K562 (cell line): ENCODE data around the gene U2AF1L4. TPM values are rescaled to one million over a fixed set of nuclear protein-coding genes. Genes with fewer than 3 reads are reported as not detected.

Source experiments
- KLF6 ChIP-seq: fragments of 250-450 bp; sonication (Bioruptor Pico); IDR thresholded peaks from 2 replicates; pipeline ENCODE4 v1.4.0; 2020; ENCODE audit warnings: mild to moderate bottlenecking, moderate library complexity, borderline replicate concordance
- MEIS2 ChIP-seq: fragments of 450-650 bp; IDR thresholded peaks from 2 replicates; pipeline ENCODE4 v1.6.1; 2014; ENCODE audit warnings: mild to moderate bottlenecking; ENCODE audit not compliant: partially characterized antibody
- NBN ChIP-seq: fragments of 450-650 bp; IDR thresholded peaks from 2 replicates; pipeline ENCODE4 v1.6.1; 2016; ENCODE audit warnings: low read depth, mild to moderate bottlenecking
- NCOA6 ChIP-seq: fragments of 450-650 bp; IDR thresholded peaks from 2 replicates; pipeline ENCODE4 v1.6.1; 2017; ENCODE audit warnings: mild to moderate bottlenecking
- NUFIP1 ChIP-seq: fragments of 450-650 bp; IDR thresholded peaks from 2 replicates; pipeline ENCODE4 v1.6.1; 2018; ENCODE audit not compliant: partially characterized antibody
- RB1 ChIP-seq: fragments of 450-650 bp; IDR thresholded peaks from 2 replicates; pipeline ENCODE4 v1.6.1; 2017; ENCODE audit warnings: low read depth, mild to moderate bottlenecking
- XRCC3 ChIP-seq: fragments of 450-650 bp; IDR thresholded peaks from 2 replicates; pipeline ENCODE4 v1.6.1; 2017; ENCODE audit warnings: mild to moderate bottlenecking, moderate library complexity
- ZFX ChIP-seq: sonication (generic); formaldehyde crosslinking; IDR thresholded peaks from 2 replicates; pipeline ENCODE4 v1.8.0; 2022; ENCODE audit warnings: mild to moderate bottlenecking, missing genetic modification reagents, moderate library complexity
- ZNF347 ChIP-seq: fragments of 450-650 bp; formaldehyde crosslinking; IDR thresholded peaks from 2 replicates; pipeline ENCODE4 v1.4.0; 2020; ENCODE audit warnings: low read depth, mild to moderate bottlenecking, moderate library complexity
- ZNF507 ChIP-seq: conservative IDR thresholded peaks from 2 replicates; pipeline ENCODE4 v1.6.1; 2017; ENCODE audit warnings: missing genetic modification characterization, missing compliant biosample characterization
- ZNF707 ChIP-seq: fragments of 250-450 bp; sonication (Bioruptor Pico); conservative IDR thresholded peaks from 2 replicates; pipeline ENCODE4 v1.8.0; 2022; ENCODE audit warnings: inconsistent platforms, mild to moderate bottlenecking, moderate library complexity
- polyA plus RNA-seq, 8 experiments: library from polyadenylated mRNA; depleted of rRNA in 4 of 8; stranded (reverse) in 5 of 8; unstranded in 3 of 8; fragments of >200 nt; fragmentation: Nextera tagmentation in 2 of 8; fragmentation: Illumina TruSeq in 1 of 8; extraction: Ambion mirVana in 2 of 8; extraction: Trizol in 1 of 8; gene quantifications; 2 replicates each; pipeline versions ENCODE4 v1.2.1 to v1.2.3, GENCODE V29; 2011 to 2014; ENCODE audit warnings: inconsistent platforms in 1 of 8, missing spikeins in 1 of 8
- total RNA-seq, 7 experiments: library from RNA; depleted of rRNA in 6 of 7; stranded (reverse); fragments of >200 nt in 6 of 7; fragmentation: Illumina TruSeq in 2 of 7; extraction: Trizol in 2 of 7; gene quantifications; 2 replicates each; pipeline versions ENCODE4 v1.2.1 to v1.2.3, GENCODE V29; 2011 to 2021; ENCODE audit warnings: low replicate concordance in 1 of 7
- TF ChIP-seq, protein P1 (sequence below): fragments of 450-650 bp; IDR thresholded peaks from 2 replicates; pipeline ENCODE4 v1.7.0; 2016; ENCODE audit warnings: borderline replicate concordance
- TF ChIP-seq, protein P2 (sequence below): sonication (generic); formaldehyde crosslinking; IDR thresholded peaks from 2 replicates; pipeline ENCODE4 v1.8.1; 2023; ENCODE audit warnings: mild to moderate bottlenecking, missing genetic modification reagents
- TF ChIP-seq, protein P3 (sequence below): sonication (generic); formaldehyde crosslinking; IDR thresholded peaks from 2 replicates; pipeline ENCODE4 v1.4.0; 2020; ENCODE audit warnings: mild to moderate bottlenecking, missing genetic modification reagents
- TF ChIP-seq, protein P4 (sequence below): fragments of 450-650 bp; formaldehyde crosslinking; conservative IDR thresholded peaks from 2 replicates; pipeline ENCODE4 v1.4.0; 2022; ENCODE audit warnings: mild to moderate bottlenecking, missing genetic modification characterization
- TF ChIP-seq, protein P5 (sequence below): fragments of 450-650 bp; formaldehyde crosslinking; IDR thresholded peaks from 2 replicates; pipeline ENCODE4 v1.4.0; 2020; ENCODE audit warnings: mild to moderate bottlenecking, moderate library complexity
- TF ChIP-seq, protein P6 (sequence below): fragments of 250-450 bp; sonication (Bioruptor Pico); IDR thresholded peaks from 2 replicates; pipeline ENCODE4 v1.5.0; 2021

The U2AF1L4 gene
- total and polyA plus RNA-seq, 9 of the 15 experiments (the other 6 are each of a cell fraction or from before 2014, with no cell fraction given): 8.4 to 19.5 (median 12.6) TPM

DNA sequence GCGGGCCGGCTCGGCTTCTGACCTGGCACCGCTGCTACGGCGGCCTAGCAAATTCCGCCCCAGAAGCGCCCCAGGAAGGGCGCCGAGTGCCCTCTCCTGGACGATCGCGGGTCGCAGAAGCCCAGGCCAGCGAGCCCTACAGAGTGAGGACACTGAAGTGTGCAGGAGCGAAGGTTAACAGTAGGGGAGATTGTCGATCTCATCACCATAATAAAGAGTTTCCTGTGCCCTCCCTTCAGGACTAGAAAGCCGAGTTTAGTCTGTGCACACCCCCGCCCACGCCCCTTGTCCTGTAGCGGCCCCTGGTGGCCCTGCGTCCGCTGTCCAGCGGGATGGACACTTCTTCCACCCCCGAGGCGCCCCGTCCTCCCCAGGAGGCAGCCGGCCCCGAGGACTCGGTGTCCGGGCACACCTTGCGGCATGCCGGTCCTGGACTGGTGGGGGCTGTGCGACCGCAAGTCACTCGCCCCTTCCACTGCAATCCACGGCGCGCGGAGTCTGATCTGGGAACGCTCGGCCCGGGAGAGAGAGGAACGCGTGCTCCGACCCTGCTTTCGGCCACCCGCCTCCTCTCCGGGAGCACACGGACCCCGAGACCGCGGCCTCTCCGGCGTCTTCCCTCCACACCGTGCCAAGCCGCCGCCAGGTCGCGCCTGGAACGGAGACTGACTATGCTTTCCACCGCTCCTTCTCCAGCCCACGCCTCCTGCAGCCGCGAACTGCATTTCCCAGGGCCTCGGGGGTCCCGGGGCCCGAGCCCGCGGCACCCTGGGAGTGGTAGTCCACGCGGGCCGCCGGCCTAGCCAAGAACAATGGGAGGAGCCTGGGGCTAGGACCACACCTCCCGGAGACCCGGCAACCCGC is 28.2 kb downstream of the U2AF1L4 start (continued):
- TF ChIP-seq NUFIP1 (no peak), KLF6 (CRISPR knock-in tag) (no peak; the same call in 1 of the 2 replicates), RB1 (peak; percentile 30), ZNF507 (tag) (no peak), MEIS2 (no peak), ZNF707 (no peak), ZFX (CRISPR knock-in tag) (peak; percentile 88), NCOA6 (no peak), ZNF347 (CRISPR knock-in tag) (no peak), NBN (0 out of 2 replicates have a peak, but pooled peaks have one; percentile 25), XRCC3 (no peak)
- TF ChIP-seq, protein P1, sequence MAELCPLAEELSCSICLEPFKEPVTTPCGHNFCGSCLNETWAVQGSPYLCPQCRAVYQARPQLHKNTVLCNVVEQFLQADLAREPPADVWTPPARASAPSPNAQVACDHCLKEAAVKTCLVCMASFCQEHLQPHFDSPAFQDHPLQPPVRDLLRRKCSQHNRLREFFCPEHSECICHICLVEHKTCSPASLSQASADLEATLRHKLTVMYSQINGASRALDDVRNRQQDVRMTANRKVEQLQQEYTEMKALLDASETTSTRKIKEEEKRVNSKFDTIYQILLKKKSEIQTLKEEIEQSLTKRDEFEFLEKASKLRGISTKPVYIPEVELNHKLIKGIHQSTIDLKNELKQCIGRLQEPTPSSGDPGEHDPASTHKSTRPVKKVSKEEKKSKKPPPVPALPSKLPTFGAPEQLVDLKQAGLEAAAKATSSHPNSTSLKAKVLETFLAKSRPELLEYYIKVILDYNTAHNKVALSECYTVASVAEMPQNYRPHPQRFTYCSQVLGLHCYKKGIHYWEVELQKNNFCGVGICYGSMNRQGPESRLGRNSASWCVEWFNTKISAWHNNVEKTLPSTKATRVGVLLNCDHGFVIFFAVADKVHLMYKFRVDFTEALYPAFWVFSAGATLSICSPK: no peak
- TF ChIP-seq, protein P2, sequence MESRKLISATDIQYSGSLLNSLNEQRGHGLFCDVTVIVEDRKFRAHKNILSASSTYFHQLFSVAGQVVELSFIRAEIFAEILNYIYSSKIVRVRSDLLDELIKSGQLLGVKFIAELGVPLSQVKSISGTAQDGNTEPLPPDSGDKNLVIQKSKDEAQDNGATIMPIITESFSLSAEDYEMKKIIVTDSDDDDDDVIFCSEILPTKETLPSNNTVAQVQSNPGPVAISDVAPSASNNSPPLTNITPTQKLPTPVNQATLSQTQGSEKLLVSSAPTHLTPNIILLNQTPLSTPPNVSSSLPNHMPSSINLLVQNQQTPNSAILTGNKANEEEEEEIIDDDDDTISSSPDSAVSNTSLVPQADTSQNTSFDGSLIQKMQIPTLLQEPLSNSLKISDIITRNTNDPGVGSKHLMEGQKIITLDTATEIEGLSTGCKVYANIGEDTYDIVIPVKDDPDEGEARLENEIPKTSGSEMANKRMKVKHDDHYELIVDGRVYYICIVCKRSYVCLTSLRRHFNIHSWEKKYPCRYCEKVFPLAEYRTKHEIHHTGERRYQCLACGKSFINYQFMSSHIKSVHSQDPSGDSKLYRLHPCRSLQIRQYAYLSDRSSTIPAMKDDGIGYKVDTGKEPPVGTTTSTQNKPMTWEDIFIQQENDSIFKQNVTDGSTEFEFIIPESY: peak; percentile 45; the same call in 1 of the 2 replicates
- TF ChIP-seq, protein P3, sequence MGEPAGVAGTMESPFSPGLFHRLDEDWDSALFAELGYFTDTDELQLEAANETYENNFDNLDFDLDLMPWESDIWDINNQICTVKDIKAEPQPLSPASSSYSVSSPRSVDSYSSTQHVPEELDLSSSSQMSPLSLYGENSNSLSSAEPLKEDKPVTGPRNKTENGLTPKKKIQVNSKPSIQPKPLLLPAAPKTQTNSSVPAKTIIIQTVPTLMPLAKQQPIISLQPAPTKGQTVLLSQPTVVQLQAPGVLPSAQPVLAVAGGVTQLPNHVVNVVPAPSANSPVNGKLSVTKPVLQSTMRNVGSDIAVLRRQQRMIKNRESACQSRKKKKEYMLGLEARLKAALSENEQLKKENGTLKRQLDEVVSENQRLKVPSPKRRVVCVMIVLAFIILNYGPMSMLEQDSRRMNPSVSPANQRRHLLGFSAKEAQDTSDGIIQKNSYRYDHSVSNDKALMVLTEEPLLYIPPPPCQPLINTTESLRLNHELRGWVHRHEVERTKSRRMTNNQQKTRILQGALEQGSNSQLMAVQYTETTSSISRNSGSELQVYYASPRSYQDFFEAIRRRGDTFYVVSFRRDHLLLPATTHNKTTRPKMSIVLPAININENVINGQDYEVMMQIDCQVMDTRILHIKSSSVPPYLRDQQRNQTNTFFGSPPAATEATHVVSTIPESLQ (CRISPR knock-in tag): 0 out of 2 replicates have a peak, but pooled peaks have one; percentile 19
- TF ChIP-seq, protein P4, sequence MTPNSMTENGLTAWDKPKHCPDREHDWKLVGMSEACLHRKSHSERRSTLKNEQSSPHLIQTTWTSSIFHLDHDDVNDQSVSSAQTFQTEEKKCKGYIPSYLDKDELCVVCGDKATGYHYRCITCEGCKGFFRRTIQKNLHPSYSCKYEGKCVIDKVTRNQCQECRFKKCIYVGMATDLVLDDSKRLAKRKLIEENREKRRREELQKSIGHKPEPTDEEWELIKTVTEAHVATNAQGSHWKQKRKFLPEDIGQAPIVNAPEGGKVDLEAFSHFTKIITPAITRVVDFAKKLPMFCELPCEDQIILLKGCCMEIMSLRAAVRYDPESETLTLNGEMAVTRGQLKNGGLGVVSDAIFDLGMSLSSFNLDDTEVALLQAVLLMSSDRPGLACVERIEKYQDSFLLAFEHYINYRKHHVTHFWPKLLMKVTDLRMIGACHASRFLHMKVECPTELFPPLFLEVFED (CRISPR knock-in tag): no peak
- TF ChIP-seq, protein P5, sequence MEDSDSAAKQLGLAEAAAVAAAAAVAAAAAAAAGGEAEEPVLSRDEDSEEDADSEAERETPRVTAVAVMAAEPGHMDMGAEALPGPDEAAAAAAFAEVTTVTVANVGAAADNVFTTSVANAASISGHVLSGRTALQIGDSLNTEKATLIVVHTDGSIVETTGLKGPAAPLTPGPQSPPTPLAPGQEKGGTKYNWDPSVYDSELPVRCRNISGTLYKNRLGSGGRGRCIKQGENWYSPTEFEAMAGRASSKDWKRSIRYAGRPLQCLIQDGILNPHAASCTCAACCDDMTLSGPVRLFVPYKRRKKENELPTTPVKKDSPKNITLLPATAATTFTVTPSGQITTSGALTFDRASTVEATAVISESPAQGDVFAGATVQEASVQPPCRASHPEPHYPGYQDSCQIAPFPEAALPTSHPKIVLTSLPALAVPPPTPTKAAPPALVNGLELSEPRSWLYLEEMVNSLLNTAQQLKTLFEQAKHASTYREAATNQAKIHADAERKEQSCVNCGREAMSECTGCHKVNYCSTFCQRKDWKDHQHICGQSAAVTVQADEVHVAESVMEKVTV (CRISPR knock-in tag): peak; percentile 92
- TF ChIP-seq, protein P6, sequence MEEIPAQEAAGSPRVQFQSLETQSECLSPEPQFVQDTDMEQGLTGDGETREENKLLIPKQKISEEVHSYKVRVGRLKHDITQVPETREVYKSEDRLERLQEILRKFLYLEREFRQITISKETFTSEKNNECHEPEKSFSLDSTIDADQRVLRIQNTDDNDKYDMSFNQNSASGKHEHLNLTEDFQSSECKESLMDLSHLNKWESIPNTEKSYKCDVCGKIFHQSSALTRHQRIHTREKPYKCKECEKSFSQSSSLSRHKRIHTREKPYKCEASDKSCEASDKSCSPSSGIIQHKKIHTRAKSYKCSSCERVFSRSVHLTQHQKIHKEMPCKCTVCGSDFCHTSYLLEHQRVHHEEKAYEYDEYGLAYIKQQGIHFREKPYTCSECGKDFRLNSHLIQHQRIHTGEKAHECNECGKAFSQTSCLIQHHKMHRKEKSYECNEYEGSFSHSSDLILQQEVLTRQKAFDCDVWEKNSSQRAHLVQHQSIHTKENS (CRISPR knock-in tag): no peak
